Cardiac fibroblast (primary cell): ENCODE results near the gene KLHL17.

Experiments
- DNase-seq, 2 donors: peaks; one replicate each; pipeline versions ENCODE4 v3.0.0 to v3.0.0-alpha.2; 2010; ENCODE audit warnings: low read depth in 2 of 2
- H3K4me3 ChIP-seq, 2 donors: replicated peaks in 1 of 2; 1 replicate in 1 of 2; 2 replicates in 1 of 2; pipeline ENCODE4 v1.5.1; 2011; ENCODE audit warnings: low read depth in 2 of 2, low read length in 2 of 2, mild to moderate bottlenecking in 2 of 2, moderate library complexity in 1 of 2
- CTCF ChIP-seq: IDR thresholded peaks from one replicate; pipeline ENCODE4 v1.5.1; 2011; ENCODE audit warnings: low read depth, mild to moderate bottlenecking, low read length, inconsistent platforms

The KLHL17 gene

DNA sequence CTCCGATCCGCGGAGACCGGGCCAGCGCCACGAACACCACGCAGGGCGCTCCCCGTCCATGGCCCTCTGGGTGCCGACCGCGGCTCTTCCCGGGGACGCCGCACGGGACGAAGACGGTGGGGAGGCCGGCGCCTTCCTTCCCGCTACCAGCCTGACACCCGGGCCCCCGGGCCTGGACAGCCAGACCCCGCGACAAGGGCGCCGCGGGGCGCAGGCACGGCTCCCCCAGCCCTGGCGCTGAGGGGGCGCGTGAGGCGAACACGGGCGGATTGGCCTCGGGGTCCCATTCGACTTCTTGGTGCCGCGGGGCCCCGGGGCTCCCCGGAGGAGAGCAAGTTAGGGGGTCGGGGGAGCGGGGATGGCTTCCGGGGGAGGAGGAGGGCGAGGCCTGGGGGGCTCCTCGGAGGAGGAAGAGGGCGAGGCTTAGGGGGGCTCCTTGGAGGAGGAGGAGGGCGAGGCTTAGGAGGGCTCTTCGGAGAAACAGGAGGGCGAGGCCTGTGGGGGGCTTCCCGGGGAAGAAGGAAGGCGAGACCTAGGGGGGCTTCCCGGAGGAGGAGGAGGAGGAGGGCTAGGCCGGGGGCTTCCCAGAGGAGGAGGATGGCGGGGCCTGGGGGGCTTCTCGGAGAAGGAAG lies 537 bp upstream of the KLHL17 start:
- no peak for TF ChIP-seq CTCF
- DNase-seq: no peak
- H3K4me3 ChIP-seq: peak overlapping the region; percentile 47 to 68

- no peak for TF ChIP-seq CTCF
- no peak for DNase-seq
- peak overlapping the region; percentile 47 to 68 for H3K4me3 ChIP-seq
Observed at GRCh38 chr1:961132-961669, 817 bp downstream of the KLHL17 start.

GRCh38 chr1:962381-963300 lies 2.3 kb downstream of the KLHL17 start:
- H3K4me3 ChIP-seq: no peak overlapping the region
- TF ChIP-seq CTCF: no peak
- no peak for DNase-seq

- DNase-seq: no peak
- H3K4me3 ChIP-seq: no peak overlapping the region
- no peak for TF ChIP-seq CTCF
Observed at GRCh38 chr1:963301-963651, 2.9 kb downstream of the KLHL17 start.

GRCh38 chr1:963746-964525 lies 3.6 kb downstream of the KLHL17 start:
- DNase-seq: no peak
- TF ChIP-seq CTCF: no peak
- no peak overlapping the region for H3K4me3 ChIP-seq

DNA sequence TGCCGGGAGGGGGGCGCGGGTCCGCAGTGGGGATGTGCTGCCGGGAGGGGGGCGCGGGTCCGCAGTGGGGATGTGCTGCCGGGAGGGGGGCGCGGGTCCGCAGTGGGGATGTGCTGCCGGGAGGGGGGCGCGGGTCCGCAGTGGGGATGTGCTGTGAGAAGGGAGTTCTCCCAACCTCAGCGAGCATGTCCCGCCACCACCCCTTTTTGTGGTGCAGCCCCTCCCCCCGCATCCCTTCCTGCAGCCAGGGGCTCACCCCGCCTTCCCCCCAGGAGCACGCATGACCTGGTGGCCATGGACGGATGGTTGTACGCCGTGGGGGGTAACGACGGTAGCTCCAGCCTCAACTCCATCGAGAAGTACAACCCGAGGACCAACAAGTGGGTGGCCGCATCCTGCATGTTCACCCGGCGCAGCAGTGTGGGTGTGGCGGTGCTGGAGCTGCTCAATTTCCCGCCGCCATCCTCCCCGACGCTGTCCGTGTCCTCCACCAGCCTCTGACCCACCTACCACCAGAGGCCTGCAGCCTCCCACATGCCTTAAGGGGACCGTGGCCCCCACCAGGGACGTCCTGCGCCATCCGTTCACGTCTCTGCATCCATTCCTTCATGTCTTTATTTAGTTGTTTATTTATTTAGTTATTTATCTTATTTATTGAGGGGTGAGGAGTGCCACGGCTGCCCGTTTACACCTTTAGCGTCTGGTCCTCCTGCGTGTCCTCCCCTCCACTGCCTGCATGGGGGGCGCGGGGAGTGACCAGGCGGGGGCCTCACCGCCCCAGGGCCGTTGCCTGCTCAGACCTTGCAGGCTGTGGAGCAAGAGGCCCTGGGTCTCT lies 4.5 kb downstream of the KLHL17 start:
- DNase-seq: no peak
- TF ChIP-seq CTCF: no peak

More for the DNA sequence above, 4.5 kb downstream of the KLHL17 start:
- H3K4me3 ChIP-seq: no peak overlapping the region
